Posterior vena cava (tissue), 2 donors: ENCODE data around the gene SLC37A1. TPM values are rescaled to one million over a fixed set of nuclear protein-coding genes. Genes with fewer than 3 reads are reported as not detected.

Source experiments
- DNase-seq: peaks from one replicate; pipeline ENCODE4 v3.0.0-alpha.2; 2020; ENCODE audit warnings: low spot score
- intact Hi-C, 2 donors: fragments of 100-400 bp; cut with DNase I; formaldehyde crosslinking; loops; one replicate each; pipeline versions ENCODE4 v1.14.1 to v1.14.2; 2022 to 2023
- total RNA-seq, 2 donors: library from RNA; stranded (reverse); fragmentation: NEBNext Ultra II Directional; extraction: Animal tissue kit (Norgen Biotek cat#: 25700); gene quantifications; one replicate each; pipeline ENCODE4 v1.2.1, GENCODE V29; 2021
- donor health status: DM: yes; HTN: yes; CAD: no.
- donor health status: DM: yes; HTN: yes; CAD: no.

Gene SLC37A1
- total RNA-seq, 2 donors from 2014 or later: 5.2 to 6.0 TPM

- intact Hi-C loops: no loop called here
- peak; percentile 32 for DNase-seq
Measured at GRCh38 chr21:42567214-42567555, 53.5 kb downstream of the SLC37A1 start.

DNA sequence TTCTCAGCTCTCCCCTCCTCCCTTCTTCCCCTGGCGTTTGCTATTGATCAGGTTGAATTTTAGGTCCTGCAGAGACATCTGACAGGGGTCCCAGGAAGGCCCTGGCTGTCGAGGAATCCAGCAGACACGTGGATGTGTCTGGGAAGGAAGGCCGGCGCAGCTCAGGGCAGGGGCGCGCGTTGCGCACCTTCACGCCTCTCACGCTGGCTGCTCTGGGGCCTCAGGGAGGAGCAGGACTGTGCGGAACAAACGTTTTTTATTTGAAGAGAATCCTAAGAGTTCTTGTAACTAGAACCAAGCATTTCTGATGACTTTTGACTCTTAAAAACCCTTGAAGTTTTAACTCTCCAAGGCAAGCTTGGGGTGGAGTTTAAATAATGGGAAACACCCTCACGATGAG, 54.2 kb downstream of the SLC37A1 start:
- DNase-seq: peak; percentile 18
- intact Hi-C loops: no loop called here

DNA sequence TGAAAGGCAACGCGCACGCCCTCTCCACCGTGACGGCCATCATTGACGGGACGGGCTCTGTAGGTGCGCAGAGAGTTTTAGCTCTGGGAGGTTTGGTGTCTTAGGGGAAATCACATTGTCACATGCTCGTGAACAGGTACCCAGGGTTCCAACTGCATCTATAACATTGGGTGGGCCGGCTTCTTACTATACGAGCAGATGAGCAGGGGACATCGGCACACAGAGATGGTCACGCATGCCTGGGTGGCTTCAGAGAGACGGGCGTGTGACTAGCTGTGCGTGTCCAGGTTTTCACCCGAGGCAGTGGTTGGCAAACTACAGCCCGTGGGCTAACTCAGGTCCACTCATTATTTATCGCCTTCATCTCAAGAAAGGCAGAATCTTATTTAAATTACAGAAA, 54.7 kb downstream of the SLC37A1 start:
- intact Hi-C loops: no loop called here
- peak; percentile 36 for DNase-seq

DNA sequence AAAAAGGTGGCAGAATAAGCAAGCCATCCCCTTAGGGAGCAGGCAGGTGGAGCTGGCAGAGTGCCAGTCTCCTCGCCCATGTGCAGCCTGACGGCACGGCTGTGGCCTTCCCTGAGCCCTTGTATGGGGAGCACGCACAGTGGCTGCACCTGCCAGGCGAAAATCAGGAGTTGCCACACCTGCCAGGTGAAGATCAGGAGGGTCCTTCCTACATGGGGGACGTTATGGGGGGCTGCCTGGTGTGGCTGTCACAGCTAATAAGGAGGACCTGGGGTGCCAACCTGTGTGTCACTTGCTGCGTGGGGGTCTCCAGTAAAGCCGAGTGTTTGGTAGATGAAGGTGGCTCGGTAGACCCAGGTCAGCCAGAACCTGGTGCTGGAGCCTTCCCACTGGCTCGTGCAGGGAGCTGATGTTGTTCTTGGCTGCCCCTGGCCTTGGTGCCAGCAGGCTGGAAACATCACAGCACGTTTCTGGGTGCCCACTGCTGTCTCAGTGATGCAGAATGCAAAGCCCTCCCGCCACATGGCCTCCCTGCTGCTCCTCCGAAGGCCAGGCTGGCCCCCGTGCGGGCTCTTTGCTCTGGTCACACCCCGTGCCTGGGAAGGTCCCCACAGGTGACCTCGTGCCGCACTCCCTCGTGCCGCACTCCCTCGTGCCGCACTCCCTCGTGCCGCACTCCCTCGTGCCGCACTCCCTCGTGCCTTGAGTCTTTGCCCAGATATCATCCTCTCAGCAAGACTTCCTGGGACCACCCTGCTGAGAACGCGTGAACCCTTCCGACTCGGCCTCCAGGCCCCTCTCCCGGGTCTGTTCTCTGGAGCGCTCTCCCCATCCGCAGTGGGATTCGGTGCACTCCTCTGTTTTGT, 55.4 kb downstream of the SLC37A1 start:
- intact Hi-C loops: no loop called here
- DNase-seq: peak; percentile 76

- peak; percentile 55 for DNase-seq
- intact Hi-C loops: no loop called here
Measured at GRCh38 chr21:42569732-42570301, 56.2 kb downstream of the SLC37A1 start.

DNA sequence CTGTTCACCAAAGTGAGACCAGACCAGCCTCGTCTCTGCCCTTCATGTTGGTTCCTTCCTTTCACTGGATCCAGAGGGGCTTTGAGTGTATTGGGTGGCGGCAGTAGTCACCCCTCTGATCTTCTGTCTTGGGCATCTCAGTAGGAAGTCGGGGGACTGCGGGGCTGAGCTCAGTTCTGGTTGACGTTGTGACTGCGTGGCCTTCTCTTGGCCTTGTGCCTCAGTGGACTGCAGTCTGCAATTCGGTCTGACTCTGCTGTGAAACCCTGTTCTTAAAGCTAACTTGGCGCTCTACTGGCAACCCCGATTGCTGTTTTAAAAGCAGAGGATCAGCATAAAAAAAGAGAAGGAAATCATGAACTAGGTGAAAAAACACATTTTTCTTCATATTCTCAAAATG, 56.7 kb downstream of the SLC37A1 start:
- intact Hi-C loops: no loop called here
- peak; percentile 54 for DNase-seq

DNA sequence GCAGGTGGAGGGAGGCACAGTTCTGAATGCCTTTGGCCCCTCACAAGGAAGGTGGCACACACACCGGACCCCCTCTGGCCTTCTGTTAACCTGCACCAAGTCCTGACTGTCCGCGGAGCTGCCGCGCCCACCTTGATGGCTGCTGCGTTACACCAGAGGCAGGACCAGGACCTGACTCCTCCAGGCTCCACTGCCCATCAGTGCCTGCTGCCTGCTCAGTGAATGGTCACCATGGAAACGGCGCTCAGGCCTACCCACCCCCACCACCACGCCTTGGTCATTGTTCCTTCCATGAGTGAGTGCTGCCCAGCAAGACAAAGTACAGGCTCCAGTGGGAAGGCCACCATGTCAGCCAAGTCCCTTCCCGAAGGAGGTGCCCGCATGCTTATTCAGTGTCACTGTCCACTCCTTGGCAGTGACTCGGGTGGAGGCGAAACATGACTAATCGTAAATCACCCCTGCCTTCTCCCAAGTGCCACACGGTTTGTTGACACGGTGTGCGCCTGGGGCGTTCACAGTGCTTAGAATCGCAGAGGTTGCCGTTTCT, 57.3 kb downstream of the SLC37A1 start:
- DNase-seq: peak; percentile 71
- intact Hi-C loops: no loop called here

GRCh38 chr21:42571391-42572150, 57.9 kb downstream of the SLC37A1 start:
- peak; percentile 66 for DNase-seq
- intact Hi-C loops: no loop called here

DNA sequence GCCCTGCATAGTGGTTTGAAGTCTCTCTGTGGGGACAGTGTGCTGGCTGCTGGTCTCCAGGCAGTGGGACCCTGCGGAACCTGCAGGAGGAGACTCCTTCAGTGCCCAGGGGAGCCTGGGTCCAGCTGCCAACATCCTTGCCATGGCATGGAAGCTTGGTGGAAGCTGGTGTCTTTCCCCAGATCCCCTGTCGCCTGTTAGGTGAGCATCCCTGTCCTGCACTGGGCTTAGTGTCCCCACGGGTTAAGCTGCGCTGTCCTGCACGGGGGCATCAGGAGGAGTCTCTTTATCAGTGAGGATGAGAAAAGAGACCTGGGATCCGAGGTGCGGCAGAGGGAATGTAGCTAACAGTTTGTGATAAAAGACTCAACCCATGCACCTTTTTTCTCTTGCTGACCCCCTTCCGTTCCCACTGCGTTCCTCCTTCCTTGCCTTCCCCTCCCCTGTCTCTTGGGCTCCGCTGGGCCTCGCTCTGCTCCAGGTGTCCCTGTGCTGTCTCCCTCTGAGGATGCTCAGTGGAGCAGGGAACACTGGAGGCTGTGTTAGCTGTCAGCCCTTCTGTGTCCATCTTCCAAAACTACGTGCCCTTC, 59.3 kb downstream of the SLC37A1 start:
- DNase-seq: peak; percentile 58
- intact Hi-C loops: no loop called here

GRCh38 chr21:42574234-42575027, 60.8 kb downstream of the SLC37A1 start:
- intact Hi-C loops: no loop called here
- DNase-seq: peak; percentile 24

DNA sequence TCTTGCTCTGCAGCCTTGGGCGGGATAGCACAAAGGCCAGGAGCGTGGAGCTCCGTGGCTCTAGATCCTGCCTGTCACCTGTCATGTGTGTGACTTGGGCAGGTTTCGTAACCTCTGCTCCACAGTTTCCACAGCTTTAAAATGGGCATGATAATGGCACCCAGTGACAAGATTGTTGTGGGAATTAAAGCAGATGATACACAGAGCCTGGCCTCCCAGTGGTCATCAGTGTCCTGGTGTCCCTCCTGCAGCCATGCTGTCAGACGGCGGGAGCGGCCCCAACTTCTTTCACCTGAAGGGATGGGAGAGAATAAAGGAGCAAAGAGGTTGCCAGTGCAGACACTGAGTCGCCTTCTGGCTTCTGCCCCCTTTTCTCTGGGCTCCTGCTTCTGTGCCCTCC, 61.5 kb downstream of the SLC37A1 start:
- no peak for DNase-seq

DNA sequence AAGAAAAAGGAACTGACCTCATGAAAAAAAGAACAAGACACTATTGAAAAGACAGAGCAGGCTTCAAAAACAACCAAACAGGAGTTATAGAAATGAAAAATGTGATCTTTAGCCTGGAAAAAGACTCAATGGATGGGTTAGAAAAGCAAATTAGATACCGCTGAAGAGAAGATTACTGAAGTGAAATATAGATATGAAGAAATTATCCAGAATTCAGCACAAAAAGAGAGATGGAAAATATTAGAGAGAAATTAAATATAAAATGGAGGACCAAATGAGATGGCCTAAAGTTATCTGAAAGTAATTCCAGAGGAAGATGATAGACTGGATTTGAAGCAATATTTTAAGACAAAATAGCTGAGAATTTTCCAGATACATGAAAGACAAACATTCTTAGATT, 63.0 kb downstream of the SLC37A1 start:
- no peak for DNase-seq
- intact Hi-C loops: no loop called here

More for the DNA sequence above, 61.5 kb downstream of the SLC37A1 start:
- intact Hi-C loops: no loop called here

- intact Hi-C loops: no loop called here
- DNase-seq: peak; percentile 18
Measured at GRCh38 chr21:42578034-42578433, 64.4 kb downstream of the SLC37A1 start.

GRCh38 chr21:42578761-42579415, 65.2 kb downstream of the SLC37A1 start:
- intact Hi-C loops: no loop called here
- peak; percentile 53 for DNase-seq

DNA sequence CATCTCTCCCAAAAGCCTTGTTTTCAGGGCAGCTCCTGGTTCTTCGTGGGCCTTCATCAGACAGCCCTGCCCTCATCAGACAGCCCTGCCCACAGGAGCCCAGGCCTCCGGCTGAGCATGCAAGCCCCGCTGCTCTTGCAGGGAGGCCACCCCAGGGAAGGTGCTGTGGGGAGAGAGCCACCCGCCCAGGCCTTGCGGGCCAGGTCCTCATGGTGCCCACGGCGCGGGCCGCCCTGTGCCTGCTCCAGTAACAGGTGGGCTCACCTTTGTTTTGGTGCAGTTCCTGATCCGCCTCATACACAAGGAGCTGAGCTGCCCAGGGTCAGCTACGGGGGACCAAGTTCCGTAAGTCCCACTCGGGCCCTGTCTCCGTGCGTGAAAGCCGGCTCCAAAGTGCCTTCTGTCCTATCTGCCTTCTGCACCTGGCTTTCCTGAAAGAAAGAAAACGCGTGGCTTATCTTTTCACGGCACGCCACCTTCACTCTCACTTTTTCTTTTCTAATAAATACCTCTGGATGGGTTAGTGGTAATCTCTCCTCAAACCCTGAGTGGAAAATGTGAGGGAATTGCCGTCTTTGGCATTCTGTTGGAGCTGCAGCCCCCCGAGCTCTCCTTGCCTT, 65.9 kb downstream of the SLC37A1 start:
- intact Hi-C loops: no loop called here
- DNase-seq: peak; percentile 54

DNA sequence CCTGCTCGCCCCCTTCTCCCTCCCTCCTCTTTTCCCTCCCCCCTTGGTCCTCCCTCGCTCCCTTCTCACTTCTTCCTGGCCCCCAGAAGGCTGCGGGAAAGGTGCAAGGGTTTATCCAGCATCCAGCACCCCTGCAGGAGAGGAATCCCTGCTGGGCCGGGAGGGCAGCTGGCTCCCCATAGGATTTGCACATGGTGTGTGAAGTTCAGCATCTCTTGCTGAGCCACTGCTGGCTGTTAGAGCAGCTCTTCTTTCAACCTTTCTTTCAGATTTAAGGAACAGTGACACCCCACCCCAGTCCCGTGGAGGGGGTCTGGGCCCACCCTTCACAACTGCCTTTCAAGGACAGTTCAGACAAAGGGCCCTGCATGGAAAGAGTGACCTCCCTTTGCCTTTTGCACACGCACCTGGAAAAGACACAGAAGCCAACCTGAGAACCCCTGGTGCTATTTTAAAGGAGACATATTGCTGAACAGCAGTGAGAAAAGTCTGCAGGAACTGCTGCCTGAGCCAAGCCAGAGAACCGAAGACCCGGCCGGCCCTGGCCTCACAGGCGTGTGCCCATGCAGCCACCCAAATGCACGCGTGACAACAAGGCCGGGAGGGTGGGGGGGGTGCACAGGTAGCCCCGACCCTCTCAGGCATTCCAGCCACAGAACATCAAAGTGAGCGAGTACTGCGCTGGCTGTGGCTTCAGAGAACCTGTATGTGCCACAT, 66.6 kb downstream of the SLC37A1 start:
- intact Hi-C loops: no loop called here

DNA sequence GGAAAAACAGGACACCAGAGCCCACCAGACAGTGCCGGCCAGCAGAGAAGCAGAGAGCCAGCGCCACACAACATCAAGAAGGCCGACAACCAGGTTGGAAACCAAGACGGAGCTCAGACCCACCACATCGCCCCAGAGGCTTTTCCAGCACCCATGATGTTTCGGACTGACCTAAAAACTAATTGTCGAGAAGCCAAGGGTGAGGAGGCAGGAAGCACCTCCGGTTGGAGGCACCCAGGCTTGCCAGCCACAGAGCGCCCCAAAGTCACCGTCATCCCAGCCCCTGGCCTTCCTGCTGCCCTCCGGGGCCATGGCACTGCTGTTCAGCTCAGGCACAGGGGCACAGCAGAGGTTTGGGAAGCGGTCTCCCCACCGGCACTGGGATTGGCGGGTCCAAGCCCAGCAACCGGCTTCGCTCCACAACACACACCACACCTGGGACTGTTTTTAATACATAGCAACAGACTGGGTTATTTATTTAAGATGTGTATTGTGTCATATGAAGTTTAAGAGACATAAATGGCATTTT, 67.2 kb downstream of the SLC37A1 start:
- intact Hi-C loops: no loop called here
- DNase-seq: peak; percentile 79

More for the DNA sequence above, 66.6 kb downstream of the SLC37A1 start:
- DNase-seq: peak; percentile 35
